AG04450 (cell line): ENCODE measurements around the gene NPC2. TPM values are rescaled to one million over a fixed set of nuclear protein-coding genes. Genes with fewer than 3 reads are reported as not detected.
A peak's percentile ranks its signal among the peaks of the same experiment; 100 is the strongest.

ENCODE experiments used
- CTCF ChIA-PET: fragments of 300-600, 350-600 bp; formaldehyde crosslinking; extraction: SDS; loops from one replicate; lab custom pipeline; 2022; ENCODE audit warnings: antibody characterized with exemption, inconsistent platforms; lab: Charles Lee
- POLR2A ChIA-PET: fragments of 350-600 bp; formaldehyde crosslinking; extraction: SDS; loops from one replicate; lab custom pipeline; 2021; ENCODE audit warnings: antibody characterized with exemption, inconsistent platforms; lab: Yijun Ruan, JAX
- DNase-seq: peaks from one replicate; pipeline ENCODE4 v3.0.0-alpha.2; 2011; ENCODE audit warnings: low read depth, low spot score
- H3K27ac ChIP-seq: one replicate; pipeline ENCODE4 v1.5.1; 2012; ENCODE audit warnings: low read depth, low read length, control low read depth
- H3K27me3 ChIP-seq: one replicate; pipeline ENCODE4 v1.6.0; 2012; ENCODE audit warnings: low read length; ENCODE audit not compliant: control insufficient read depth, insufficient read depth
- H3K4me3 ChIP-seq: 2 replicates; pipeline ENCODE4 v1.5.1; 2011; ENCODE audit warnings: mild to moderate bottlenecking, low read depth, low read length, control low read depth
- H3K9me3 ChIP-seq: 2 replicates; pipeline ENCODE4 v1.5.1; 2012; ENCODE audit warnings: low read length; ENCODE audit not compliant: control insufficient read depth, insufficient read depth
- polyA plus RNA-seq: library from polyadenylated mRNA; depleted of rRNA; stranded (reverse); fragments of >200 nt; gene quantifications from 2 replicates; pipeline ENCODE4 v1.2.3, GENCODE V29; 2011
- TF ChIP-seq, protein P1 (sequence below): IDR thresholded peaks from 2 replicates; pipeline ENCODE4 v1.5.1; 2011; ENCODE audit warnings: low read depth, low read length, control low read depth, inconsistent platforms

NPC2 gene
- polyA plus RNA-seq, 1 experiment: 197 TPM

DNA sequence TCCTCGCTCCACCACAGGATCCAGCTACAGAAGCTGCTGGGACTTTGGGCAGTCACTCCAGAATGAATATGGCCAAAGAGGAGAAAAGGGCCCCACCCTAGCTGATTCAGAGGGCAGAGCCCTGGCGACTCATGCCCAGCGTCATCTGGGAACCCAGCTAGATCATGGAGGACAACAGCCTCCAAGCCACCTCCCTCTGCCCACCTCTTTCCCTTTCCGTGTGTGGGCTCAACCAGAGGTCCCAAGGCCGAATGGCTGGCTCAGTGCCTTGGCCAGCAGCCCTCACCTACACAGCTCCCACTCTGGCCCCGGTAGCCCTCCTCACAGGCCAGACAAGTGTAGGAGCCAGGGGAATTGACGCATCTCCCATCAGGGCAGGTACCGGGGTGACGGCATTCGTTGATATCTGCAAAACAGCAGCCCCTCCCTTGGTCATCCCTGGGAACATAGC is 17.9 kb upstream of the NPC2 start:
- Histone ChIP-seq H3K27ac (peak overlapping the region; percentile 52), H3K4me3 (no peak overlapping the region), H3K27me3 (no peaks in the 10 kb centered on the region), H3K9me3 (no peaks in the 10 kb centered on the region; the same call in 1 of the 2 replicates)
- no peak for DNase-seq
- ChIA-PET CTCF (interaction anchor here (1.0 to 3.0 kb wide), 2 partner anchors 9 to 10 kb away, joined by 3 to 13 read pairs; no protein-coding TSS in a partner anchor), POLR2A (no interaction called here)
- TF ChIP-seq, protein P1, sequence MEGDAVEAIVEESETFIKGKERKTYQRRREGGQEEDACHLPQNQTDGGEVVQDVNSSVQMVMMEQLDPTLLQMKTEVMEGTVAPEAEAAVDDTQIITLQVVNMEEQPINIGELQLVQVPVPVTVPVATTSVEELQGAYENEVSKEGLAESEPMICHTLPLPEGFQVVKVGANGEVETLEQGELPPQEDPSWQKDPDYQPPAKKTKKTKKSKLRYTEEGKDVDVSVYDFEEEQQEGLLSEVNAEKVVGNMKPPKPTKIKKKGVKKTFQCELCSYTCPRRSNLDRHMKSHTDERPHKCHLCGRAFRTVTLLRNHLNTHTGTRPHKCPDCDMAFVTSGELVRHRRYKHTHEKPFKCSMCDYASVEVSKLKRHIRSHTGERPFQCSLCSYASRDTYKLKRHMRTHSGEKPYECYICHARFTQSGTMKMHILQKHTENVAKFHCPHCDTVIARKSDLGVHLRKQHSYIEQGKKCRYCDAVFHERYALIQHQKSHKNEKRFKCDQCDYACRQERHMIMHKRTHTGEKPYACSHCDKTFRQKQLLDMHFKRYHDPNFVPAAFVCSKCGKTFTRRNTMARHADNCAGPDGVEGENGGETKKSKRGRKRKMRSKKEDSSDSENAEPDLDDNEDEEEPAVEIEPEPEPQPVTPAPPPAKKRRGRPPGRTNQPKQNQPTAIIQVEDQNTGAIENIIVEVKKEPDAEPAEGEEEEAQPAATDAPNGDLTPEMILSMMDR: no peak

DNA sequence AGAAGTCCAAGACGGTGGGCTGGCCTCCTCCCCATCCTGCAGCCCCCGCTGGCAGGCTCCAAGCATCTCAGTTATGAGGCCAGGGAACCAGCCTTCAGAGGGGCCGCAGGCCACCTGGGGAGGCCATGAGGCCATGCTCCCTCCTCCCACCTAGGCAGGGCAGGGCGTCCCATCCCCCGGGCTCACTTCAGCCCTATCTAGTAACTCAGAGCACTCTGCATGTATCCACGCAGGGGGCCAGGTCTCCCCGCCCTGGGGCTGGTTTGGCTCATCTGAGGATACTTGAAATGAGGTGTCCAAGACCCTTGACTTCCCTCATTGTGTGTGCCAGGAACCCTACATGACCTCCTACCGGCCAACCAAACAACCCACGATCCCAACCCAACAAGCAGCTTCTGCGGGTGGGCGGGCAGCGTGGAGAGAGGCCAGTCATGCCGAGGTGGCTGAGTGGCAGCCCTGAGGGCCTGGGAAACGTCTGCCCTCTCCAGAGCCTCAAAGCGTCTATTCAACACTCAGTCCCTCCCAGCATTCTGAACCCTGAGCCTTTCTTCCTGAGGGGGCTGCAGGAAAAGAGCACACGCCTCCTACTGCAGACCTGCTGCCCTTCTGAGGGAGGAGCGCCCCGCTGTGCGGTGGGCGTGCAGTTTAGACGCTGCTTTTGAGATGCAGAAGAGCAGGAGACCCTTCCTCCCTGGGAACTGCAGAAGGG is 17.3 kb upstream of the NPC2 start:
- Histone ChIP-seq H3K27me3 (no peaks in the 10 kb centered on the region), H3K27ac (peak overlapping the region; percentile 52), H3K9me3 (no peaks in the 10 kb centered on the region; the same call in 1 of the 2 replicates), H3K4me3 (no peak overlapping the region)
- TF ChIP-seq, protein P1: no peak
- CTCF ChIA-PET: interaction anchor here (1.0 to 3.0 kb wide), 2 partner anchors 8 to 10 kb away, joined by 3 to 13 read pairs; no protein-coding TSS in a partner anchor
- DNase-seq: no peak
- POLR2A ChIA-PET: no interaction called here

GRCh38 chr14:74509587-74510222 is 16.6 kb upstream of the NPC2 start:
- CTCF ChIA-PET: no interaction called here
- Histone ChIP-seq H3K27ac (no peak overlapping the region), H3K9me3 (no peaks in the 10 kb centered on the region; the same call in 1 of the 2 replicates), H3K4me3 (no peak overlapping the region), H3K27me3 (no peaks in the 10 kb centered on the region)
- DNase-seq: no peak
- TF ChIP-seq, protein P1: no peak
- POLR2A ChIA-PET: no interaction called here

DNA sequence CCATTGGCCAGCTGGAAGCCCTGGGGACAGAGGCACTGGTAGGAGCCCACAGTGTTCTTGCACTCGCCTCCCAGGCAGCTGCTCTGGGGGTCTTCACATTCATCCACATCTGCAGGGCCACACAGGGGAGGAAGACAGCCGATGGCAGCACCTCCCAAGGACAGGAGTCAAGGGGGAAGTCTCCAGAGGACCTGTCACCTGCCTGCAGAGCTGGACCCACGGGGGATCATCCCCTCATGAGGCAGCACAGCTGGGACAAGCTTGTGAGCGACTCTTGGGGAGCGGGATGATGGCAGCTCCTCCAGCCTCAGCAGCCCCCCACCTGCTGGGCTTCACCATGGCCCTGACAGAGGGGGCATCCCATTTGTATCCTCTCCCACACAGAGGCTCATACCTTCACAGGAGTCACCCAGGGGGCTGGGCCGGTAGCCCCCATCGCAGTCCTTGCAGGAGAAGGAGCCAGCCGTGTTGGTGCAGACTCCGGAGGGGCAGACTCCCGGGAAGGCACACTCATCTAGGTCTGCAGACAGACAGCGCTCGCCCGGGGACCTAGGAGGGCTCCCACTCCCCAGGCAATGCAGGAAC is 15.8 kb upstream of the NPC2 start:
- no peak overlapping the region for H3K27ac ChIP-seq
- ChIA-PET POLR2A (no interaction called here), CTCF (no interaction called here)
- no peak overlapping the region for H3K4me3 ChIP-seq
- no peak for DNase-seq
- TF ChIP-seq, protein P1: no peak
- no peaks in the 10 kb centered on the region for H3K27me3 ChIP-seq
- H3K9me3 ChIP-seq: no peaks in the 10 kb centered on the region; the same call in 1 of the 2 replicates

GRCh38 chr14:74508292-74508731 is 15.2 kb upstream of the NPC2 start:
- POLR2A ChIA-PET: no interaction called here
- no peaks in the 10 kb centered on the region; the same call in 1 of the 2 replicates for H3K9me3 ChIP-seq
- no peak for DNase-seq
- TF ChIP-seq, protein P1: peak; percentile 49
- no peaks in the 10 kb centered on the region for H3K27me3 ChIP-seq
- no peak overlapping the region for H3K27ac ChIP-seq
- no peak overlapping the region for H3K4me3 ChIP-seq
- CTCF ChIA-PET: no interaction called here
